CD4-positive, alpha-beta T cell treated with Interleukin-17A for 1 hour (primary cell): Measurements from ENCODE around the gene FKBP6.
"Not testable (repeated sequence)": the region's sequence is repeated elsewhere in the genome, so short reads cannot be mapped to it uniquely, and the experiment has no call there.

Experiments used
- DNase-seq: peaks from one replicate; pipeline ENCODE4 v3.0.0-alpha.2; 2020

The FKBP6 gene

GRCh38 chr7:73327922-73328321, at the start of gene FKBP6, which contains the start of gene TRIM50:
Gene FKBP6 (plus strand): TSS chr7:73328161. CDS start chr7:73328429, 268 bp downstream.
Gene TRIM50 (minus strand): TSS chr7:73328082. CDS start chr7:73324787, 3,295 bp downstream.
- not testable (repeated sequence) for DNase-seq

- not testable (repeated sequence) for DNase-seq
These were observed 30.7 kb upstream of the FKBP6 start for GRCh38 chr7:73297235-73297634.

DNA sequence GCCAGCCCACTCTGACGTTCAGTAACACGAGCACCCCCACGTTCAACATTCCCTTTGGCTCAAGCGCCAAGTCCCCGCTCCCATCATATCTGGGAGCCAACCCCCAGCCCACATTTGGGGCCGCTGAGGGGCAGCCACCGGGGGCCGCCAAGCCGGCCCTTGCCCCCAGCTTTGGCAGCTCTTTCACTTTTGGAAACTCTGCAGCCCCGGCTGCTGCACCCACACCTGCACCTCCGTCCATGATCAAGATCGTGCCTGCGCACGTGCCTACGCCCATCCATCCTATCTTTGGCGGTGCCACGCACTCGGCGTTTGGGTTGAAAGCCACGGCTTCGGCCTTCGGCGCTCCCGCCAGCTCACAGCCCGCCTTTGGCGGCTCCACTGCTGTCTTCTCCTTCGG, 30.3 kb upstream of the FKBP6 start:
- DNase-seq, result not testable (repeated sequence)

GRCh38 chr7:73299812-73300211, 28.1 kb upstream of the FKBP6 start:
- not testable (repeated sequence) for DNase-seq

DNA sequence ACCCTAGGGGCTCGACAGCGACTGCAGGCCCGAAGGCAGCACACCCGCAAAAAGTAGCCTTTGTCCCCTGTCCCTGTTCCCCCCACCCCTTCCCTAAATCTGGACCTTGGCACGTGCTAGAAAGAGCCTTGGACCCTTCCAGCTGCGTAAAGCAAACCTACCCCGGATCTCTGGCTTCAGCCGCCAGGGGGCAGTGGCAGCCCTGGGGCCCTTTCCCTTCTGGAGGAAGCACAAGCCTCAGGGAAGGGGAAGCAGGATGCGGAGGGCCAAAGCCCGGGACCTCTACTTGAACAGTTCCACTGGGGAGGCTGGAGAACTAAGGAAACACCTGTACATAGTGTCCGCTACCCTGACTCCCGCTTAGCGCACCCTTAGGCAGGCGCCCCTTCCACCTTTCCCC, 26.9 kb upstream of the FKBP6 start:
- DNase-seq, result not testable (repeated sequence)

- not testable (repeated sequence) for DNase-seq
These were observed 25.1 kb upstream of the FKBP6 start for GRCh38 chr7:73302846-73303245.

- DNase-seq, result no peak
These were observed 24.4 kb upstream of the FKBP6 start for GRCh38 chr7:73303546-73303945.

DNA sequence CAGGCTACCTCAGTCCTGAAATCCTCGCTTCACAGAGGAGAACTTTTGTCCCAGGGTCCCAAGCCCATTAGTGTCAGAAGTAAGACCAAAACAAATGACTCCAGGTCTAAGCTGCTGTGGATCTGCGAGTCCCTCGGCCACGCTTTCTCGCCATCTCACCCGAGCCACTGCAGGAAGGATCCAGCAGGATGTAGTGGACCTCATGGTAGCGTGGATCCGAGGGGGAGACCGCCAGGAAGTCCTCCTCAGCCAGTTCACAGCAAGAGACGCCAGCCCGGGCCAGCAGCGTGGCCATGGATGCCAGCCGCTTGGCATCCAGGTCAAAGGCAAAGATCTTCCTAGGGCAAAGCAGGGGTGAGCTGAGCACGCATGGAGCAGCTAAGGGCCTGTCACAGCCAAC, 23.9 kb upstream of the FKBP6 start:
- no peak for DNase-seq

DNA sequence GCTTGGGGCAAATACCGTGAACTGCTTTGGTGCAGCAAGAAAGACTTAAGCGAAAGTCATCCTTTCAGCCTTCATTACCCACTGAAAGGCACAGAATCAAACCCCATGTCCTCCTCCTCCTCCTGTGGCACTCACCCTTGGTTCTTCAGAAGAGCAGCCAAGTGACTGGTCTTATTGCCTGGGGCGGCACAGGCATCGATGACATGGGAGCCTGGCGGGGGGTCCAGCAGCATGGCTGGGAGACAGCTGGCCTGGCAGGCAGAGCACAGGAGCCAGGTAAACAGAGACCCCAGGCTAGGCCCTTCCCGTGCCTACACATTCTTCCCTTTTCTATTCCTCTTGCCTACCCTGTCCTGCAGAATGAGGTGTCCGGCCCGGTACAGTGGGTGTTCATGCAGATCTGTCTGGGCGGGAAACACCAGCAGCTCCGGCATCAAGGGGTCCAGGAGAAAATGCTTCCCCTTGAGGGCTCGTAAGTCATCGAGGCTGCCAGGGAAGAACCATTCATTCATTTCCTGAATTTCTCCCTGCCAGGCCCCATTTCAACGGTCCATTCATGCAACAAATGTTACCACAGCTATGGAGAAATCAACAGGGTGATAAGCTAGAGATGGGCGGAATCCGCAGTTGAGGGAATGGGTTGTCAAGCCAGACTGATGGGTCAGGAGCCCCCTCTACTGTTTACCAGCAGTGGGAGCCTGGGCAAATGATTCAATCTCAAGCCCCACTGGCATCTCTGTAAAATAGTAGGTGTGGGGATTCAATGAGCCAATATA, 23.2 kb upstream of the FKBP6 start:
- not testable (repeated sequence) for DNase-seq

- DNase-seq, result no peak
These were observed 20.5 kb upstream of the FKBP6 start for GRCh38 chr7:73307436-73307835.

DNA sequence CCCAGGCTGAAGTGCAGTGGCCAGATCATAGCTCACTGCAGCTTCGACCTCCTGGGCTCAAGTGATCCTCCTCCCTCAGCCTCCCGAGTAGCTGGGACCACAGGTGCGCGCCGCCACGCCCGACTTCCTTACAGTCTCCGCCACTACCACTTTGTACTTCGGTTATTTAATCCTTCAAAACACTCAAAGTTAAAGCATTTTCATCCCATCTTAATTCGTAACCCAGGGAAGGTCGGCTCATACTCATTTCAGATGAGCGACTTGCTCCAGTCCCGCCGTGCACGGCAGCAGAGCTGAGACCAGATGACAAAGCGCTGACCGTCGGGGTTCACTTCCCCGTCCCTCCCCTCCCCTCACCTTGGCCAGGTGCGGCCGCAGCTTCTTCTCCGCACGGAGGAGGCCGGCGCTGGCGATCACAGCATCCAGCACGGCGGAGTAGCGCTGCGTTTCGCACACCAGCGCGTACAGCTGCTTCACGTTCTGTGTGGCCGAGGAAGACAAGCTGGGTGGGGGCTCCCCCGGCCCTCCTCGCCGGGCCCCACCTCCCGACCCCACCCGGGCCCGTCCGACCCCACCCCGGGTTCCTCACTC, 19.8 kb upstream of the FKBP6 start:
- DNase-seq, result no peak

DNA sequence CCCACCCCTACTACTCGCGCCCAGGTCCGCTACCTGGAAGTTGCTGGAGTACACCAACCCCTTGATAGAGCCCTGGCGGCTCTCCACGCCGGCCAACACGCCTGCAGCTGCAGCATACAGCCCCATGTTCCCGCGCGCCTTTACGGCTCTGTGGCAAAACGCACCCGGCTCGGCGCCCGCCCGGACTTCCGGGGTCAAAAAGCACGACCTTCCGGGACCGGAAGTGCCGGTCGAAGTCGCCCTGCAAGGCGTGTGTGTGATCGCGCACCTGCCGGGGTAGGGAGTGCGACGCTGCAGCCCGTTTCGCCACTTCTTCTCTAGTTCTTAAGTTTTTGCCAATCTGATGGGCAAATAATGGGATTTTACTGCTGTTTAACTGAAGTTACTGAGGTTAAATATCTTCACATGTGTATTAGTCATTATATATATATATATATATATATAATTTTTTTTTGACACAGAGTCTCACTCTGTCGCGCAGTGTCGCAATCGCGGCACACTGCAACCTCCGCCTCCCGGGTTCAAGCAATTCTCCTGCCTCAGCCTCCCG, 19.2 kb upstream of the FKBP6 start, which contains the start of gene NSUN5:
Gene NSUN5 (minus strand): TSS at position 162 of the 550 bp plus-strand sequence. CDS start 36 bp downstream, at position 126.
- DNase-seq, result peak; percentile 90

DNA sequence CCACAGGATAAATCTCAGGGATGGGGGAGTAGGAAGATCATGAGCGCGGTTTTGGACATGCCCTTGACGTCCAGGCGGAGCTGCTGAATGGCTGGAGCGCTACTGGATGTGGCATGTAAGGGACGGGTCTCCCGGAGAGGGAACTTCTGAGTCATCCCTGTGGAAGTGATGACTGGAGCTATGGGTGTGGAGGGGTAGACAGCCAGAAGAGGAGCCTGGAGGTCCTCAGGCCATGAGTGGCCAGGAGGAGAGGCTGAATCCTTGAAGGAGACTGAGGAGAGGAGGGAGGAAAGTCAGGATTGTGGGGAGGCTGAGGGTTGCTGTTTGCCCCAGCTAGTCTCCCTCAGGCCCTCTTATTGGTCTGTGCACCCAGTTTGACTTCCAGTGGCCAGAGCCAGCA, 16.5 kb upstream of the FKBP6 start:
- DNase-seq, result not testable (repeated sequence)

- DNase-seq, result no peak
These were observed 15.0 kb upstream of the FKBP6 start for GRCh38 chr7:73312831-73313520.

GRCh38 chr7:73313521-73313906, 14.4 kb upstream of the FKBP6 start:
- no peak for DNase-seq

DNA sequence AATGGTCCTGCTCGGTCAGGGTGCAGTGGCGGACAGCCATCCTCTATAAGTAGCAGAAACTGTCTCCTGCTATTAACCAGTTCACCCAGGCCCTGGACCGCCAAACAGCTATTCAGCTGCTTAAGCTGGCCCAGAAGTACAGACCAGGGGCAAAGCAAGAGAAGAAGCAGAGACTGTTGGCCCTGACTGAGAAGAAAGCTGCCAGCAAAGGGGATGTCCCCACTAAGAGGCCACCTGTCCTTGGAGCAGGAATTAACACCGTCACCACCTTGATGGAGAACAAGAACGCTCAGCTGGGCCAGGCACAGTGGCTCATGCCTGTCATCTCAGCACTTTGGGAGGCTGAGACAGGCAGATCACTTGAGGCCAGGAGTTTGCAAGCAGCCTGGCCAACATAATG, 13.7 kb upstream of the FKBP6 start:
- DNase-seq, result no peak

GRCh38 chr7:73316521-73316920, 11.4 kb upstream of the FKBP6 start:
- DNase-seq, result no peak

- DNase-seq, result not testable (repeated sequence)
These were observed 9.2 kb upstream of the FKBP6 start for GRCh38 chr7:73318656-73319204.

DNA sequence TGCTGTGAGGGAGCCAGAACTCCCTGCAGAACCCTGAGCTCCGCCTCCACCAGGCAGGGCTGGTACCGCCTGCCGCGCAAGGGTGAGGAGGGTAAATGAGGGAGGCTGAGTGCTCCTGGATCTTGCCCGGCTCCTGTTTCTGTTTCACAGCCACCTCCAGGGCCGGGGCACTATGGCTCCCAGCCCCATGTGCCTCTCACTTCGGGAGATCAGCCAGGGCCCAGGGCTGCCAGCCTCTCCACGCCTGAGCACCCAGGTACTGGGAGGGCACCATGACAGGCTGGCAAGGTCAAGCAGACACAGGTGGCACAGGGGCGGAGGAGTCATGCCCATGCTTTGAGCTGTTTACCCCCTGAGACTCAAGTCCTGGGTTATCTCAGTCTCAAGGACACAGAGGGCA, 8.4 kb upstream of the FKBP6 start:
- not testable (repeated sequence) for DNase-seq

DNA sequence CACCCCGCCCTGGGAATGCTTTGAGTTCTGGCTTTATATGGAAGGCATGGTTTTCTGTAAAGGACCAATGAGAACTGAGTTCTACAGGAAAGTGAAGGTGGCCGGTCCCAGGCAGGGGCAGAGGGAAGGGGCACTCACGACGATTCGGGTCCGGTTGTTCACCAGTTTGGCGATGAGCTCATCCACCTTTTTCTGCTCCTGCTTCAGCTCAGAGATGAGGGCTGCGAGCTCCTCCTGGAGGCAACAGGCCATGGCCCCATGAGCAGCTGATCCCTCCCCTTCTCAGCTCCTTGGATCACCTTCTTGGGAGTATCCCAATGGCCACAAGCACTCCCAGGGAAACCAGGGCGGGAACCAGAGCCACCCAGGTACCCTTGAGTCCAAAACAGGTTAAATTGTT, 8.0 kb upstream of the FKBP6 start:
- not testable (repeated sequence) for DNase-seq

GRCh38 chr7:73323434-73324080, 4.4 kb upstream of the FKBP6 start:
- not testable (repeated sequence) for DNase-seq

- peak; percentile 51 for DNase-seq
These were observed 3.7 kb upstream of the FKBP6 start for GRCh38 chr7:73324081-73324845.
